GM21786 (cell line): ENCODE results near the gene ALG2.
"Not testable (repeated sequence)": the region's sequence is repeated elsewhere in the genome, so short reads cannot be mapped to it uniquely, and the experiment has no call there.

ENCODE experiments used
- ATAC-seq: cut with Tn5 transposase; IDR thresholded peaks from one replicate; pipeline ENCODE4 v1.9.1; 2021; ENCODE audit not compliant: unreplicated experiment

Gene ALG2

GRCh38 chr9:99238331-99238730 is 16.6 kb upstream of the ALG2 start:
- no peak for ATAC-seq

DNA sequence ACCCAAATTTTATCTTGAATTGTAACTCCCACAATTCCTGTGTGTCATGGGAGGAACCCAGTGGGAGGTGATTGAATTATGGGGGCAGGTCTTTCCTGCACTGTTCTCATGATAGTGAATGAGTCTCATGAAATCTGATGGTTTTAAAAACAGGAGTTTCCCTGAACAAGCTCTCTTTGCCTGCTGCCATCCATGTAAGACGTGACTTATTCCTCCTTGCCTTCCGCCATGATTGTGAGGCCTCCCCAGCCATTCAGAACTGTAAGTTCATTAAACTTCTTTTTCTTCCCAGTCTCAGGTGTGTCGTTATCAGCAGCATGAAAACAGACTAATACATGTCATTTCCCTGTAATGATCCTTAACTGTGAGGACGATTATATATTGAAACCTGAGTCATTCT is 16.1 kb upstream of the ALG2 start:
- not testable (repeated sequence) for ATAC-seq

- ATAC-seq, result no peak
Measured at GRCh38 chr9:99237356-99237755, 15.6 kb upstream of the ALG2 start.

DNA sequence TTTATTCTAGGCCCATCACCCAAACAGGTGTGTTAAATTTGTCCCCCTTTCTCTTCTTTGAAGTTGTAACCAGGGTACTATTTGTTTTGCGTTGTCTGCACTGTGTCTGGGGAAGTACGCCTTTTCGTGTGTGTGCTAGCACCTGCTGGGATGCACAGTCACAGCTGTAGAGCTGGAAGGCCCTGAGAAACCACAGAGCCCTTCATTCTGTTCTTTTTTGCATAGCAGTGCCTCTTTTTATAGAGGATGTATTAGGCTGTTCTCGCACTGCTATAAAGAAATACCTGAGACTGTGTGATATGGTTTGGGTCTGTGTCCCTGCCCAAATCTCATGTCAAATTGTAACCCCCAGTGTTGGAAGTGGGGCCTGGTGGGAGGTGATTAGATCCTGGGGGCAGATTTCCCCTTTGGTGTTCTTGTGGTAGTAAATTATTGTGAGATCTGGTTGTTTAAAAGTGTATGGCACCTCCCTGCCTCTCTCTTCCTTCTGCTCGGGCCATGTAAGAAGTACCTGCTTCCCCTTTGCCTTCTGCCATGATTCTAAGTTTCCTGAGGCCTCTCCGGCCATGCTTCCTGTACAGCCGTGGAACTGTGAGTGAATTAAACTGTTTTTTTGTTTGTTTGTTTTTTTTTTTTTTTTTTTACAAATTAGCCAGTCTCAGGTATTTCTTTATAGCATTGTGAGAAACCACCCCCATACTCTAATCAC is 14.3 kb upstream of the ALG2 start:
- ATAC-seq, result peak; percentile 96

DNA sequence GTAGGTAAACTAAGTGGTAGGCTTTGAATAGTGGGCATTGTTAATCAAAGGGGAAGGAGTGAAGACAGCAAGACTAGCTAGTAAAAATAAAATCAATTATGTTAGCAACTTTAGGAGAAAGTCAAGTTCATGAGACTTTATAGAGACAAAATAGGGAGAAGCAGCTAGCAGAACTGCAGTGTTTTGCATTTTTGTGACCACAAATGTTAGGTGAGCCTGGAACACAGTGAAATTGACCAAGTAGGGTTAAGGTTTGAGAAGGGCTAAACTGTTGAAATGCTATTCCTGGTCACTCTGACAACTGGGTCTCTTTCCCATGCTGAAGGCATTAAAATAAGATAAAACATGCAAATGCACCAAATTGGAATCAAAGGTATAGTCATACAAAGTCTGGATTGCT is 13.3 kb upstream of the ALG2 start:
- ATAC-seq, result no peak

DNA sequence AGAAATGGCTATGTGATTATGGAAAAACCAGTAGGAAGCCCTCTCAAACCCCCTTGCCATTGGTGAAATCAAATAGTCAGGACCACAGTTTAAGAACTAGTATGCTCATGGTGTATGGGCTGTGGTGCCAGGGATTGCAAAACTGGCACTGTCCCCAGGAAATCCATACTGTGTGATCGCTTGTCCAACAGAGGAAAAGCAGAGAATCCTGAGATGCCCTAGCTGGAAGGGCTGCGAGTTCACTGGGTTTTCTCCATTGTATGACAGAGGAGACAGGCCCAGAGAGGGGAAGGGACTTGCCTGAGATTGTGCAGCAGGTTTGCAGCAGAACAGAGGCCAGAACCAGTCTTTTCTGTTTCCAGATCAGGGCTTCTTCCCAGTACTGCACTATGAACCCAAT is 12.9 kb upstream of the ALG2 start:
- no peak for ATAC-seq

GRCh38 chr9:99231711-99232110 is 10.0 kb upstream of the ALG2 start:
- no peak for ATAC-seq

GRCh38 chr9:99230206-99230605 is 8.5 kb upstream of the ALG2 start:
- no peak for ATAC-seq

DNA sequence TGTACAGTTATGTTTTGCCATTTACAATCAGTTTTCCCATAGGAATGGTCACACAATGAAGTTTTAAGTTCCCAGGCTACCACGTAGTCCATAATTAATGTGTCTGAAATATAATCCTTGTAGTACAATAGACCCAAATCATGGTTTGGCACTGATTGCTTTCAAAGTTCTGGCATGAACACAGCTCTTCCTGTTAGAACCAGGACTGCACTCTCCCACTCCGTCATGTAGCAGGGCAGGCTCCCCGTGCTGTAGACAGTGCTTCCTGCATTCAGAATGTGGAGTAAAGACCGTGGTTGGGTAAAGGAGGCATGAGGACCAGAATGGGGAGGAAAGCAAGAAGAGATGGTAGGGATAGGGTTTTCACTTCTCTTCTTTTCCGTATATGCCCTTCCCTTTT is 4.3 kb upstream of the ALG2 start:
- no peak for ATAC-seq

GRCh38 chr9:99224445-99224844 is 2.7 kb upstream of the ALG2 start:
- no peak for ATAC-seq

DNA sequence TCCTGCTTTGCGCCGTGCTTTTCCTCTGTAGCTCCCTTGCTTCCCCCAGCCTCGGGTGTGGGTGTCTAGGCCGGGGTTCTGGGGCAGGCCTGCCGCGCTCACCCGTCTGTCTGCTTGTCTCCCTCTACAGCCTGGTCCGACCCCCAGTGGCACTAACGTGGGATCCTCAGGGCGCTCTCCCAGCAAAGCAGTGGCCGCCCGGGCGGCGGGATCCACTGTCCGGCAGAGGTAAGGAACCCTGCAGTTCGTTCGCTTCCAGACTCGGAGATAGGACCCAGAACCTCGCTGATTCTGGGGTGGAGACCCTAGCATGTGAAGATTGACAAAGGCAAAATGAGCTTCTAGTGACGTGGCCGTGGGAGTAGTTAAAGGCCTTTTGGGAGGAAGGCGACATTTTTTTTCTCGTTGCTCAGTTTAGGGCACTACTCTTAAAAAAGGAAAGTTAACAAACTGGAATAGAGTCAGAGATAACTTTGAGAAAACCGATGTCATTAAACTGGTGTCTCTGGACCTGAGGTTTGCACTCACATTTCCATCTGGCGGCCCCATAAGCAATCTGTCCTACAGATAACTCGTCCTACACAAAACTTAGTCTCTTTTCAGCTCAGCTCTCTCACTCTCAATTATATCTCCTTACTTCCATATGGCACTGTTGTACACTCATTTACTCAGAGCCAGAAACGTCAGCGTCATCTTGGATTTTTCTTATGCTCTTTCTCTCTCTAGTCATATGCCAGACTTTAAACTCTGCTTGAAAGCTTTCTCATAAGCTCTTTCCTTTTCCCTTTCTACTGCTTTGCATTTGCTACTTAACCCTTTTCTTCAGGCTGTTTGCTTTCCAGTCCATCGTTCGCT is 901 bp upstream of the ALG2 start:
- ATAC-seq, result peak; percentile 15

DNA sequence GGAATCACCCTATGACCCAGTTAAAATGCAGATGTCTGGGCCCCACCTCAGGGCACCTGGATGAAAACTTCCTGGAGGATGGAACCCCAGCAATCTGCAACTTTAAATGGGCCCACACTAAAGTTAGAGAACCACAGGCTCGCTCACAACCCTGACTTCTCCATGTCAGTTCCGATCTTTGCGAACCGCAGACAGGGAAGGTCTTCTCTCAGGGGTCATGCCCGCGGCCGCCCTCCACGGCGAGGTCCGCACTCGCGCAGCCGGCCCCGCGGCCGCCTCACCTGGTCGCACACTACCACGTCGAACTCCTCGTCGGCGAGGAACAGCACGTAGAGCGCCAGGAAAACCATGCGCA is 499 bp downstream of the ALG2 start:
- no peak for ATAC-seq

DNA sequence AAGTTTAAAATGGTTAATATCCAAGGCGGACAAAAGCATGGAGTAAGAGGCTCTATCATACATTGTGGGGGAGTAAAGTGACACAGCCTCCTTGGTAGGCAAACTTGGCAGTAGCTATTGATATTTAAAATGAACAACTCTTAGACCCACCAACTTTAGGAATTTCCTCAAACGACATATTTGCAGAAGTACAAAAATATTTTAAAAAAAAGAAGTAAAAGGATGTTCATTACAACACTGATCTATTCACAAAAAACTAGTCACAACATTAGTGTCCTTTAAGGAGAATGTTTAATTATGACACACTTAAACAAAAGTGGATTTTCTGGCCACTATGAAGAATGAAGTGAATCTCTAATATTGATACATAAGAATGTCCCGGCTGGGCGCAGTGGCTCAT is 1.7 kb downstream of the ALG2 start:
- no peak for ATAC-seq

- no peak for ATAC-seq
Measured at GRCh38 chr9:99216073-99216472, 5.7 kb downstream of the ALG2 start.

- no peak for ATAC-seq
Measured at GRCh38 chr9:99213197-99213596, 8.5 kb downstream of the ALG2 start.

DNA sequence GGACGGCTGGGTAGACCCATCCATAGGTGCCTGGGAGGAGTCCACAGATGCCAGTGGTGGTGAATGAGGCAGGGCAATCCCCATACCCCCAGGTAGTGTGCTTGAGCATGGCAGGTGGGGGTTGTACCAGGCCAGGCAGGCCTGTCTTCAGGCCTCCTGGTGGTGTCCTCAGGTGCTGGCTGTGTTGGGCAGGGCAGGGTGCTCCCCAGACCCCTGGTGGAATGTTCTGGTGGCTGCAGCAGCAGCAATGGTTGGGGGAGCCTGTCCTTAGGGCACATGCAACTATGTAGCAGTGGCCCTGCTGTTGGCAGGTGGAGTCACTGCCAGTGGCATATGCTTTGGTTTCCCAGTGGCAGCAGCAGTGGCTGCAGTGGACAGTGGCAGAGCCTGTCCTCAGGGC is 10.0 kb downstream of the ALG2 start:
- no peak for ATAC-seq

- ATAC-seq, result no peak
Measured at GRCh38 chr9:99210572-99210971, 11.2 kb downstream of the ALG2 start.

GRCh38 chr9:99201603-99202002 is 20.1 kb downstream of the ALG2 start:
- ATAC-seq, result no peak

DNA sequence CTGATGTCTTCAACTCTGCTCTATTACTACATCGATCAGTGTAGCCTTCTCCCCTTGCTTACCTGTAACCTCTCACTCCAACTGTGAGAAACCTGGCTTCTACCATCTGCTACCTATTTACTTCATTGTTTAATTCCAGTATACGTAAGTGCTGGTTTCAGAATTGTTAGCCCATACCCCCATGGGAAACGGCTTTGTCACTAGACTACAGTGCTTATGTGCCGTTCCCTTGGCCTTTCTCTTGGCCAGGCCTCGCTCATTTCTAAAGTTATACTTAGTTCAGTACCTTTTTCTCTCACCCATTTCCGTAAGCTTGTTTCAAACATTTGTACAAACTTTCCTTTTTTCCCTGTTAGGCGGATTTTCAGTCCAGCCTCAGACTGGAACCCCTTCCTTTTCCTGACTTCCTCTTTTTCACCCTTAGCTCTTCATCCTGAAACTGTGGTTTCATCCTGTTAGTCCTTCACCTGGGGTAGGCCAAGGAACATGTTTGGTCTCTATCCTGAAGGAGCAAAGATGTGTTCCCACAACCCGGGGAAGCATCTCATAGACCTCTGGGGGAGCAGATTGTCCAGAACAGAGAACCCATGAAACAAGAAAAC is 21.7 kb downstream of the ALG2 start:
- ATAC-seq, result peak; percentile 53

- no peak for ATAC-seq
Measured at GRCh38 chr9:99197987-99198386, 23.8 kb downstream of the ALG2 start.

DNA sequence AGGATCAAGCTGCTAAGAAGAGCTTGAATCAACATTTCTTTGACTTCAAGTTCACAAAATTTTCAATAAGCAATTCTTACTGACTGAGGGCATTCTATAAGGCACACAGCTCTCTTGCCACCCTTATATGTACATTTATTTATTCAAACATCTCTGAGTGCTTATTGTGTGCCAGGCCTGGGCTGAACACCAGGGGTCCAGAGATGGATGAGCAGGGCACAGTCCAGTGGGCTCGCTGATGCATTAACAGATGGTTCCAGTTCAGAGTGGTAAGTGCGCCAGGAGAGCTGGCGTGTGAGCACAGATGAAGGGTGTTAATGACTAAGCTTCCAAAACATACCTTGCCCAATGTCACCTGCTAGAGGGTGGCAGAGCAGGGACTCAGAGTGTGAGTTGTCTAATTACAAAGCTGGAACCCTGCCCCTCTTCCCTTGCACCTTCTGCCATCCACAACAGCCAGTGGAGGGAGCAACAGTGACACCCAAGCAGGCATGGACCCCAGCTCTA is 24.6 kb downstream of the ALG2 start:
- no peak for ATAC-seq

GRCh38 chr9:99196484-99196883 is 25.3 kb downstream of the ALG2 start:
- ATAC-seq, result not testable (repeated sequence)
